T47D (cell line): ENCODE measurements around the gene GEMIN8.

Source experiments
- DNase-seq, 2 experiments: peaks; one replicate each; pipeline versions ENCODE4 v3.0.0 to v3.0.0-alpha.2; 2011 to 2012; ENCODE audit warnings: low read depth in 1 of 2, low spot score in 1 of 2
- JUND ChIP-seq: IDR thresholded peaks from 2 replicates; pipeline ENCODE4 v1.6.1; 2012; ENCODE audit warnings: low read depth
- in situ Hi-C: cut with HindIII; loops from 2 replicates; pipeline ENCODE4 v1.10.0; 2016; ENCODE audit warnings: low sequenced_read_pairs, low pct_unique_long_range_greater_than_20kb

Gene GEMIN8

GRCh38 chrX:13965531-13965930, 64.2 kb downstream of the GEMIN8 start:
- no peak for TF ChIP-seq JUND
- in situ Hi-C loops, result no loop called here
- DNase-seq, result no peak

- no peak for TF ChIP-seq JUND
- in situ Hi-C loops, result no loop called here
- no peak for DNase-seq
Observed at GRCh38 chrX:13956998-13957397, 72.7 kb downstream of the GEMIN8 start.
